T-cell (primary cell): ENCODE data around the gene MAMDC4. TPM values are rescaled to one million over a fixed set of nuclear protein-coding genes. Genes with fewer than 3 reads are reported as not detected.
"Not testable (repeated sequence)": the region's sequence is repeated elsewhere in the genome, so short reads cannot be mapped to it uniquely, and the experiment has no call there.

Experiments used
- ATAC-seq, 4 experiments: fragments of 200-7000 bp in 3 of 4; fragments of 150-1000 bp in 1 of 4; cut with Tn5 transposase; replicated peaks in 1 of 4; 1 replicate in 3 of 4; 2 replicates in 1 of 4; pipeline ENCODE4 v1.10.0; 2021; ENCODE audit warnings: moderate library complexity in 3 of 4, mild to moderate bottlenecking in 2 of 4, moderate number of reproducible peaks in 1 of 4
- CTCF ChIA-PET, 2 donors: fragments of 300-600 bp; sonication (Branson Sonifier 250); formaldehyde crosslinking; loops; one replicate each; lab custom pipeline; 2022; ENCODE audit warnings: antibody characterized with exemption in 2 of 2; lab: Charles Lee
- POLR2A ChIA-PET, 2 donors: fragments of 300-600 bp; sonication (Branson Sonifier 250); formaldehyde crosslinking; loops; one replicate each; lab custom pipeline; 2022; ENCODE audit warnings: antibody characterized with exemption in 2 of 2; lab: Charles Lee
- DNase-seq, 35 experiments: peaks; one replicate each; pipeline versions ENCODE4 v3.0.0 to v3.0.0-alpha.2; 2013 to 2023
- H3K27ac ChIP-seq: one replicate; pipeline ENCODE4 v1.5.1; 2013; ENCODE audit warnings: low read length
- H3K27me3 ChIP-seq, 2 experiments: replicated peaks in 1 of 2; 1 replicate in 1 of 2; 2 replicates in 1 of 2; pipeline versions ENCODE4 v1.6.1 to v1.7.0; 2013; ENCODE audit warnings: low read length in 1 of 2, mixed read lengths in 1 of 2; ENCODE audit not compliant: control insufficient read depth in 2 of 2, insufficient read depth in 2 of 2; ENCODE audit errors: extremely low read depth in 1 of 2
- H3K36me3 ChIP-seq, 2 donors: 1 replicate in 1 of 2; 2 replicates in 1 of 2; pipeline versions ENCODE4 v1.6.1 to v1.7.0; 2013; ENCODE audit warnings: low read length in 1 of 2; ENCODE audit not compliant: control insufficient read depth in 2 of 2, insufficient read depth in 1 of 2; ENCODE audit errors: extremely low read depth in 1 of 2
- H3K4me1 ChIP-seq, 2 experiments: 1 replicate in 1 of 2; 2 replicates in 1 of 2; pipeline versions ENCODE4 v1.6.1 to v1.7.0; 2013; ENCODE audit warnings: low read length in 2 of 2, mixed read lengths in 1 of 2; ENCODE audit not compliant: insufficient read depth in 2 of 2, control insufficient read depth in 1 of 2; ENCODE audit errors: extremely low read depth in 1 of 2
- H3K4me3 ChIP-seq, 2 donors: 1 replicate in 1 of 2; 2 replicates in 1 of 2; pipeline versions ENCODE4 v1.5.1 to v1.7.0; 2013; ENCODE audit warnings: mild to moderate bottlenecking in 2 of 2, low read length in 1 of 2, moderate library complexity in 1 of 2; ENCODE audit not compliant: control insufficient read depth in 1 of 2; ENCODE audit errors: extremely low read depth in 1 of 2
- H3K9me3 ChIP-seq: 2 replicates; pipeline ENCODE4 v1.7.0; 2013
- H3K27ac Mint-ChIP-seq, 2 donors: one replicate each; pipeline ENCODE4 v1.8.0; 2020 to 2021; ENCODE audit warnings: mild to moderate bottlenecking in 2 of 2, mixed read lengths in 2 of 2
- H3K27me3 Mint-ChIP-seq, 2 donors: one replicate each; pipeline ENCODE4 v1.8.0; 2021 to 2022; ENCODE audit warnings: mixed read lengths in 2 of 2
- H3K36me3 Mint-ChIP-seq: one replicate; pipeline ENCODE4 v1.8.0; 2021; ENCODE audit warnings: mixed read lengths
- H3K4me1 Mint-ChIP-seq, 3 donors: one replicate each; pipeline ENCODE4 v1.8.0; 2020 to 2022; ENCODE audit warnings: mixed read lengths in 3 of 3, mild to moderate bottlenecking in 1 of 3
- H3K4me3 Mint-ChIP-seq, 3 donors: one replicate each; pipeline ENCODE4 v1.8.0; 2020 to 2022; ENCODE audit warnings: mild to moderate bottlenecking in 3 of 3, mixed read lengths in 3 of 3, moderate library complexity in 3 of 3
- H3K9me3 Mint-ChIP-seq, 3 donors: one replicate each; pipeline ENCODE4 v1.8.0; 2020 to 2022; ENCODE audit warnings: mixed read lengths in 3 of 3
- WGBS: methylation state at CpG from one replicate; pipeline ENCODE4 v1.1.5; 2013; ENCODE audit warnings: missing lambda C conversion rate; ENCODE audit not compliant: insufficient coverage; 5-methylcytosine and 5-hydroxymethylcytosine counted together
- total RNA-seq, 35 experiments: library from RNA in 6 of 35; stranded (reverse) in 6 of 35; fragments of 120-200 nt in 1 of 35; gene quantifications; one replicate each; pipeline versions ENCODE4 v1.2.1 to v1.2.4 and lab custom pipeline; 2013 to 2026

MAMDC4 gene
- total RNA-seq, 5 donors from 2014 or later (not counting 1 experiment from before 2014, with no cell fraction given) = 3.0 to 10.7 (median 7.1) TPM

GRCh38 chr9:136862849-136863622, 10.9 kb downstream of the MAMDC4 start:
- 99% methylated on average over 26 of the region's 31 CpGs for WGBS
- no peaks in the 10 kb centered on the region for H3K9me3 ChIP-seq
- peaks cover 4 to 32% of the 10 kb centered on the region in 2 experiments for H3K4me1 ChIP-seq
- no peak overlapping the region for H3K4me3 ChIP-seq
- POLR2A ChIA-PET = no interaction called here
- ATAC-seq (no peak), DNase-seq (peak in 1 of 35 experiments; percentile 22)
- H3K36me3 ChIP-seq = peaks cover 20 to 30% of the 10 kb centered on the region in 2 donors
- H3K27ac ChIP-seq = no peak overlapping the region
- Mint-ChIP-seq H3K36me3 (peaks cover 6% of the 10 kb centered on the region), H3K4me3 (no peak overlapping the region), H3K27ac (no peak overlapping the region), H3K9me3 (no peaks in the 10 kb centered on the region), H3K27me3 (no peaks in the 10 kb centered on the region), H3K4me1 (peaks cover 14 to 22% (median 18%) of the 10 kb centered on the region in 3 donors)
- CTCF ChIA-PET = no interaction called here
- no peaks in the 10 kb centered on the region for H3K27me3 ChIP-seq

- no peak overlapping the region for H3K27ac ChIP-seq
- no peaks in the 10 kb centered on the region for H3K27me3 ChIP-seq
- DNase-seq (no peak), ATAC-seq (no peak)
- no peaks in the 10 kb centered on the region for H3K9me3 ChIP-seq
- POLR2A ChIA-PET = no interaction called here
- peaks cover 20 to 30% of the 10 kb centered on the region in 2 donors for H3K36me3 ChIP-seq
- WGBS = 100% methylated on average over 8 of the region's 12 CpGs
- H3K9me3 Mint-ChIP-seq = no peaks in the 10 kb centered on the region
- H3K27ac Mint-ChIP-seq = peak overlapping the region in 1 of 2 donors; percentile 11
- no peak overlapping the region for H3K4me3 Mint-ChIP-seq
- H3K36me3 Mint-ChIP-seq = peaks cover 6% of the 10 kb centered on the region
- H3K4me1 ChIP-seq = peaks cover 4 to 32% of the 10 kb centered on the region in 2 experiments
- CTCF ChIA-PET = no interaction called here
- no peaks in the 10 kb centered on the region for H3K27me3 Mint-ChIP-seq
- no peak overlapping the region for H3K4me3 ChIP-seq
- H3K4me1 Mint-ChIP-seq = peaks cover 14 to 24% (median 18%) of the 10 kb centered on the region in 3 donors
Measured at GRCh38 chr9:136863623-136864273, 11.6 kb downstream of the MAMDC4 start.

GRCh38 chr9:136865041-136865767, 13.1 kb downstream of the MAMDC4 start:
- Mint-ChIP-seq H3K27me3 (no peaks in the 10 kb centered on the region), H3K4me1 (peaks cover 14 to 25% (median 18%) of the 10 kb centered on the region in 3 donors), H3K36me3 (peaks cover 6% of the 10 kb centered on the region), H3K4me3 (peak overlapping the region; percentile 76 to 86 (median 83)), H3K27ac (peak overlapping the region; percentile 58 to 61), H3K9me3 (no peaks in the 10 kb centered on the region)
- peaks cover 4 to 32% of the 10 kb centered on the region in 2 experiments for H3K4me1 ChIP-seq
- ATAC-seq (no peak), DNase-seq (peak in 1 of 35 experiments; percentile 5)
- H3K9me3 ChIP-seq = no peaks in the 10 kb centered on the region
- peak overlapping the region; percentile 40 for H3K27ac ChIP-seq
- 80% methylated on average over 8 of the region's 11 CpGs for WGBS
- H3K36me3 ChIP-seq = peaks cover 20 to 30% of the 10 kb centered on the region in 2 donors
- POLR2A ChIA-PET = no interaction called here
- CTCF ChIA-PET = no interaction called here
- no peaks in the 10 kb centered on the region for H3K27me3 ChIP-seq
- H3K4me3 ChIP-seq = peak overlapping the region; percentile 7 to 60

GRCh38 chr9:136865768-136866103, 13.6 kb downstream of the MAMDC4 start:
- H3K27ac ChIP-seq = peak overlapping the region; percentile 52
- H3K4me3 ChIP-seq = peak overlapping the region; percentile 58 to 60
- peak in 3 of 4 experiments; percentile 9 to 16 (median 11) for ATAC-seq
- peaks cover 17 to 29% of the 10 kb centered on the region in 2 donors for H3K36me3 ChIP-seq
- no peaks in the 10 kb centered on the region for H3K9me3 ChIP-seq
- H3K4me1 ChIP-seq = peaks cover 4 to 32% of the 10 kb centered on the region in 2 experiments
- POLR2A ChIA-PET = no interaction called here
- Mint-ChIP-seq H3K4me3 (peak overlapping the region; percentile 76 to 86 (median 83)), H3K9me3 (no peaks in the 10 kb centered on the region), H3K27ac (peak overlapping the region; percentile 58 to 61), H3K27me3 (no peaks in the 10 kb centered on the region), H3K4me1 (peaks cover 14 to 25% (median 18%) of the 10 kb centered on the region in 3 donors), H3K36me3 (peaks cover 6% of the 10 kb centered on the region)
- no peaks in the 10 kb centered on the region for H3K27me3 ChIP-seq
- CTCF ChIA-PET = interaction anchor here in 1 of 2 donors (0.6 kb wide), 1 partner anchor 353 kb away, joined by 5 read pairs; no protein-coding TSS in a partner anchor
- 0% methylated on average over 9 of the region's 20 CpGs for WGBS
- DNase-seq = no peak

- H3K27me3 ChIP-seq, ATAC-seq, CTCF ChIA-PET, H3K9me3 Mint-ChIP-seq, H3K27me3 Mint-ChIP-seq, H3K36me3 Mint-ChIP-seq, H3K9me3 ChIP-seq, POLR2A ChIA-PET, DNase-seq: not testable (repeated sequence)
- H3K4me3 ChIP-seq = peak overlapping the region; percentile 36 to 48
- H3K36me3 ChIP-seq = peaks cover 9 to 19% of the 10 kb centered on the region in 2 donors
- WGBS = 81% methylated on average over 8 of the region's 29 CpGs
- peak overlapping the region; percentile 47 for H3K27ac ChIP-seq
- peaks cover 14 to 25% (median 18%) of the 10 kb centered on the region in 3 donors for H3K4me1 Mint-ChIP-seq
- H3K27ac Mint-ChIP-seq = peak overlapping the region in 1 of 2 donors; percentile 16
- H3K4me3 Mint-ChIP-seq = peak overlapping the region; percentile 72 to 86 (median 76)
- peaks cover 4 to 31% of the 10 kb centered on the region in 2 experiments for H3K4me1 ChIP-seq
Measured at GRCh38 chr9:136866898-136867421, 14.8 kb downstream of the MAMDC4 start.

GRCh38 chr9:136867480-136867879, 15.3 kb downstream of the MAMDC4 start:
- no peak for DNase-seq
- no CpG with 5 or more reads among the region's 18 CpGs for WGBS
- Histone ChIP-seq H3K4me1 (peaks cover 4 to 31% of the 10 kb centered on the region in 2 experiments), H3K9me3 (no peaks in the 10 kb centered on the region), H3K4me3 (no peak overlapping the region), H3K36me3 (peaks cover 4 to 14% of the 10 kb centered on the region in 2 donors), H3K27ac (no peak overlapping the region), H3K27me3 (no peaks in the 10 kb centered on the region)
- peaks cover 3% of the 10 kb centered on the region for H3K36me3 Mint-ChIP-seq
- ATAC-seq = no peak
- peak overlapping the region in 1 of 2 donors; percentile 6 for H3K27ac Mint-ChIP-seq
- H3K4me1 Mint-ChIP-seq = peaks cover 14 to 25% (median 18%) of the 10 kb centered on the region in 3 donors
- POLR2A ChIA-PET = no interaction called here
- no peaks in the 10 kb centered on the region for H3K9me3 Mint-ChIP-seq
- H3K27me3 Mint-ChIP-seq = no peaks in the 10 kb centered on the region
- H3K4me3 Mint-ChIP-seq = peak overlapping the region; percentile 72 to 86 (median 76)
- CTCF ChIA-PET = no interaction called here
